GM21360 (cell line): ENCODE results near the gene PLXDC2.

Experiments used
- ATAC-seq: cut with Tn5 transposase; IDR thresholded peaks from one replicate; pipeline ENCODE4 v1.9.1; 2021; ENCODE audit warnings: mild to moderate bottlenecking, moderate library complexity; ENCODE audit not compliant: unreplicated experiment

The PLXDC2 gene

GRCh38 chr10:19815036-19815730 lies 1.0 kb upstream of the PLXDC2 start:
- ATAC-seq, result no peak

- no peak for ATAC-seq
Measured at GRCh38 chr10:19815731-19816410, 361 bp upstream of the PLXDC2 start.

- no peak for ATAC-seq
Measured at GRCh38 chr10:19817231-19817933, 1.1 kb downstream of the PLXDC2 start.

- ATAC-seq, result no peak
Measured at GRCh38 chr10:19818876-19819275, 2.6 kb downstream of the PLXDC2 start.

GRCh38 chr10:19819419-19820033 lies 3.3 kb downstream of the PLXDC2 start:
- no peak for ATAC-seq

- no peak for ATAC-seq
Measured at GRCh38 chr10:19824381-19825342, 8.4 kb downstream of the PLXDC2 start.

GRCh38 chr10:19825700-19826099 lies 9.5 kb downstream of the PLXDC2 start:
- no peak for ATAC-seq

- ATAC-seq, result no peak
Measured at GRCh38 chr10:19826712-19827111, 10.5 kb downstream of the PLXDC2 start.

- no peak for ATAC-seq
Measured at GRCh38 chr10:19828278-19829049, 12.2 kb downstream of the PLXDC2 start.

GRCh38 chr10:19832699-19833098 lies 16.5 kb downstream of the PLXDC2 start:
- no peak for ATAC-seq

GRCh38 chr10:19833170-19833824 lies 17.1 kb downstream of the PLXDC2 start:
- ATAC-seq, result no peak

GRCh38 chr10:19835952-19836351 lies 19.7 kb downstream of the PLXDC2 start:
- no peak for ATAC-seq

- no peak for ATAC-seq
Measured at GRCh38 chr10:19839090-19839489, 22.9 kb downstream of the PLXDC2 start.

- ATAC-seq, result no peak
Measured at GRCh38 chr10:19839552-19839951, 23.3 kb downstream of the PLXDC2 start.

- no peak for ATAC-seq
Measured at GRCh38 chr10:19840776-19841175, 24.5 kb downstream of the PLXDC2 start.

- no peak for ATAC-seq
Measured at GRCh38 chr10:19843487-19843886, 27.3 kb downstream of the PLXDC2 start.

GRCh38 chr10:19845503-19846368 lies 29.5 kb downstream of the PLXDC2 start:
- ATAC-seq, result no peak

GRCh38 chr10:19847321-19847720 lies 31.1 kb downstream of the PLXDC2 start:
- no peak for ATAC-seq
